Muscle layer of colon (tissue), 2 donors: ENCODE measurements around the gene DPP9.

Source experiments
- H3K27ac ChIP-seq: one replicate; pipeline ENCODE4 v1.7.0; 2013; ENCODE audit warnings: low read depth, mild to moderate bottlenecking, low read length, moderate library complexity
- H3K27me3 ChIP-seq, 2 donors: one replicate each; pipeline ENCODE4 v1.7.0; 2013; ENCODE audit warnings: low read length in 2 of 2, mild to moderate bottlenecking in 2 of 2; ENCODE audit not compliant: insufficient read depth in 2 of 2, control insufficient read depth in 1 of 2
- H3K36me3 ChIP-seq: one replicate; pipeline ENCODE4 v1.7.0; 2013; ENCODE audit warnings: mild to moderate bottlenecking, low read length; ENCODE audit not compliant: insufficient read depth
- H3K4me1 ChIP-seq: one replicate; pipeline ENCODE4 v1.7.0; 2013; ENCODE audit warnings: mild to moderate bottlenecking, low read length; ENCODE audit not compliant: insufficient read depth
- H3K4me3 ChIP-seq, 2 donors: one replicate each; pipeline ENCODE4 v1.7.0; 2013; ENCODE audit warnings: low read length in 2 of 2, low read depth in 1 of 2, mild to moderate bottlenecking in 1 of 2, moderate library complexity in 1 of 2
- H3K9ac ChIP-seq: one replicate; pipeline ENCODE4 v1.7.0; 2013; ENCODE audit warnings: low read length
- H3K9me3 ChIP-seq: one replicate; pipeline ENCODE4 v1.7.0; 2013; ENCODE audit warnings: mild to moderate bottlenecking, low read length
- donor health status: abdominal sarcoma.
- donor health status: Adenocarcinoma of cecum.

The DPP9 gene

GRCh38 chr19:4635754-4636116 is 87.9 kb downstream of the DPP9 start:
- no peaks in the 10 kb centered on the region for H3K9me3 ChIP-seq
- peaks cover 15% of the 10 kb centered on the region for H3K4me1 ChIP-seq
- no peaks in the 10 kb centered on the region for H3K27me3 ChIP-seq
- H3K27ac ChIP-seq = peak overlapping the region; percentile 7
- H3K9ac ChIP-seq = no peak overlapping the region
- no peaks in the 10 kb centered on the region for H3K36me3 ChIP-seq
- peak overlapping the region; percentile 70 to 76 for H3K4me3 ChIP-seq

GRCh38 chr19:4633140-4633967 is 90.3 kb downstream of the DPP9 start:
- Histone ChIP-seq H3K27me3 (no peaks in the 10 kb centered on the region), H3K4me3 (no peak overlapping the region), H3K9ac (no peak overlapping the region), H3K27ac (no peak overlapping the region), H3K9me3 (no peaks in the 10 kb centered on the region), H3K36me3 (no peaks in the 10 kb centered on the region), H3K4me1 (peaks cover 11% of the 10 kb centered on the region)
